WERI-Rb-1 (cell line): ENCODE data around the gene TTC33.

Experiments
- DNase-seq: peaks from one replicate; pipeline ENCODE4 v3.0.0-alpha.2; 2020
- H3K27ac ChIP-seq: fragments of 250-450 bp; sonication (Bioruptor Pico); 2 replicates; pipeline ENCODE4 v1.5.1; 2020; ENCODE audit warnings: mild to moderate bottlenecking, moderate library complexity
- H3K27me3 ChIP-seq: fragments of 250-450 bp; sonication (Bioruptor Pico); 2 replicates; pipeline ENCODE4 v1.5.1; 2021; ENCODE audit warnings: mild to moderate bottlenecking, low read depth, moderate library complexity; ENCODE audit not compliant: insufficient read depth, severe bottlenecking
- H3K36me3 ChIP-seq: fragments of 250-450 bp; sonication (Bioruptor Pico); 2 replicates; pipeline ENCODE4 v1.5.1; 2020; ENCODE audit warnings: mild to moderate bottlenecking, moderate library complexity
- H3K4me3 ChIP-seq: 2 replicates; pipeline ENCODE4 v1.5.1; 2011; ENCODE audit warnings: low read depth, mild to moderate bottlenecking, control low read depth, low read length
- H3K9me3 ChIP-seq: fragments of 250-450 bp; sonication (Bioruptor Pico); 2 replicates; pipeline ENCODE4 v1.5.1; 2021; ENCODE audit warnings: mild to moderate bottlenecking, moderate library complexity; ENCODE audit not compliant: severe bottlenecking
- CTCF ChIP-seq: IDR thresholded peaks from 2 replicates; pipeline ENCODE4 v1.5.1; 2011; ENCODE audit warnings: low read depth, mild to moderate bottlenecking, control low read depth, inconsistent platforms, low read length

TTC33 gene

GRCh38 chr5:40678460-40679147 lies 77.2 kb downstream of the TTC33 start:
- peak overlapping the region; percentile 53 for H3K4me3 ChIP-seq
- DNase-seq = no peak
- no peak for TF ChIP-seq CTCF
- H3K36me3 ChIP-seq = no peaks in the 10 kb centered on the region
- no peaks in the 10 kb centered on the region for H3K9me3 ChIP-seq
- H3K27ac ChIP-seq = no peak overlapping the region
- peaks cover 13% of the 10 kb centered on the region for H3K27me3 ChIP-seq

- Histone ChIP-seq H3K27me3 (peaks cover 13% of the 10 kb centered on the region), H3K27ac (no peak overlapping the region), H3K4me3 (no peak overlapping the region), H3K36me3 (no peaks in the 10 kb centered on the region), H3K9me3 (no peaks in the 10 kb centered on the region)
- no peak for DNase-seq
- no peak for TF ChIP-seq CTCF
These were observed 77.7 kb downstream of the TTC33 start for GRCh38 chr5:40678026-40678425.

GRCh38 chr5:40677456-40677855 lies 78.3 kb downstream of the TTC33 start:
- Histone ChIP-seq H3K27ac (no peak overlapping the region), H3K4me3 (no peak overlapping the region), H3K9me3 (no peaks in the 10 kb centered on the region), H3K36me3 (no peaks in the 10 kb centered on the region), H3K27me3 (peaks cover 13% of the 10 kb centered on the region)
- no peak for DNase-seq
- no peak for TF ChIP-seq CTCF

GRCh38 chr5:40676613-40677343 lies 79.0 kb downstream of the TTC33 start:
- TF ChIP-seq CTCF = no peak
- Histone ChIP-seq H3K36me3 (no peaks in the 10 kb centered on the region), H3K27ac (no peak overlapping the region), H3K9me3 (no peaks in the 10 kb centered on the region), H3K4me3 (no peak overlapping the region), H3K27me3 (peaks cover 13% of the 10 kb centered on the region)
- DNase-seq = no peak

GRCh38 chr5:40675396-40676133 lies 80.2 kb downstream of the TTC33 start:
- no peak for DNase-seq
- no peak for TF ChIP-seq CTCF
- Histone ChIP-seq H3K27ac (no peak overlapping the region), H3K27me3 (peaks cover 5% of the 10 kb centered on the region), H3K4me3 (no peak overlapping the region), H3K9me3 (no peaks in the 10 kb centered on the region), H3K36me3 (no peaks in the 10 kb centered on the region)
